ENCODE data around the gene MRPL53. TPM values are rescaled to one million over a fixed set of nuclear protein-coding genes. Genes with fewer than 3 reads are reported as not detected.

MRPL53 gene
- polyA plus RNA-seq, 1 donor, result 45.3 TPM

- no CpG with 5 or more reads among the region's 32 CpGs for WGBS (ENCODE audit: insufficient coverage, low lambda C conversion rate)
- peak; percentile 74 to 89 for DNase-seq
- Histone ChIP-seq H3K27ac (ENCODE audit: low read length) (peak overlapping the region; percentile 97), H3K4me3 (ENCODE audit: low read length) (peak overlapping the region; percentile 74), H3K4me1 (ENCODE audit: control insufficient read depth, insufficient read depth, low read length) (peaks cover 40% of the 10 kb centered on the region), H3K36me3 (ENCODE audit: control insufficient read depth, insufficient read depth, low read length) (peaks cover 16% of the 10 kb centered on the region), H3K9me3 (ENCODE audit: control insufficient read depth, low read depth, low read length) (peaks cover 9% of the 10 kb centered on the region), H3K27me3 (ENCODE audit: control insufficient read depth, insufficient read depth, low read length) (peaks cover 53% of the 10 kb centered on the region)
Observed at GRCh38 chr2:74502147-74502719, 29.8 kb upstream of the MRPL53 start.

DNA sequence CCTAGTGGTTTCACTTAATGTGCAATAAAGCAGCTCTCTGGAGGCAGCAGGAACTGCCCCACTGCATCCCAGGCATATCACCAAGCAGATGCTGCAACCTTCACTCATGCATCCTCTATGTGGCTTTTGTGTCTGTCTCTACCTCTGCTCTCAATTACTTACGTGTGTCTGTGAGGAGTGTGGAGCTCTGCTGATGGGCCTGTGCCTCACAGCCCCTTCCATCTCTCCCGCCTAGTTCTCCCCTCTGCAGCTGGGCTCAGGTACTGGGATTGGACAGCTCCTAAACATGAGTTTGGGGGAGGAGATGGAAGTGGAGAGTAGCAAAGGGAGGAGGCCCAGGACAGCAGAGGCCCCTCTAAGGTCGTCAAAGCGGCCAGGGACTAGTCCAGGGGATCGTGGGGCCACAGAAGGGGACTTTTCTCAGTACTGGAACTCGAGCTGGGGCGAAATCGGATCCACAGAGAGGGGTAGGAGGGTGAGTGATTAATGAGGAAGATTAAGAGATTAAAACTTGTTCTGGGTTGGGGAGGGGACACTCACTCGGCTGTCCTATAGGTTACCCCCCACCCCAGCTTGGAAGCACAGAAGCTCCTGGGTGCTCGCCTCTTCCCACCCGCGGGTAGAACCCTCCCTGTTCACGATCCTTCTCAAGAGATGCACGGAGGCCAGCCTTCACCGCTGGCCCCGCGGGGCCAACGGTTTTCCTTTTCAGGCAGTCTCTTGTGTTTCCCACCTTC, 29.0 kb upstream of the MRPL53 start:
- 40% methylated on average over 2 of the region's 18 CpGs for WGBS (ENCODE audit: insufficient coverage, low lambda C conversion rate)
- H3K27me3 ChIP-seq (ENCODE audit: control insufficient read depth, insufficient read depth, low read length), result peaks cover 54% of the 10 kb centered on the region
- peak overlapping the region; percentile 74 for H3K4me3 ChIP-seq (ENCODE audit: low read length)
- peak overlapping the region; percentile 97 for H3K27ac ChIP-seq (ENCODE audit: low read length)
- peaks cover 45% of the 10 kb centered on the region for H3K4me1 ChIP-seq (ENCODE audit: control insufficient read depth, insufficient read depth, low read length)
- H3K9me3 ChIP-seq (ENCODE audit: control insufficient read depth, low read depth, low read length), result peaks cover 9% of the 10 kb centered on the region
- H3K36me3 ChIP-seq (ENCODE audit: control insufficient read depth, insufficient read depth, low read length), result peaks cover 17% of the 10 kb centered on the region
- peak in 1 of 2 donors; percentile 43 for DNase-seq

GRCh38 chr2:74500578-74500946, 28.1 kb upstream of the MRPL53 start:
- peaks cover 44% of the 10 kb centered on the region for H3K4me1 ChIP-seq (ENCODE audit: control insufficient read depth, insufficient read depth, low read length)
- DNase-seq, result no peak

DNA sequence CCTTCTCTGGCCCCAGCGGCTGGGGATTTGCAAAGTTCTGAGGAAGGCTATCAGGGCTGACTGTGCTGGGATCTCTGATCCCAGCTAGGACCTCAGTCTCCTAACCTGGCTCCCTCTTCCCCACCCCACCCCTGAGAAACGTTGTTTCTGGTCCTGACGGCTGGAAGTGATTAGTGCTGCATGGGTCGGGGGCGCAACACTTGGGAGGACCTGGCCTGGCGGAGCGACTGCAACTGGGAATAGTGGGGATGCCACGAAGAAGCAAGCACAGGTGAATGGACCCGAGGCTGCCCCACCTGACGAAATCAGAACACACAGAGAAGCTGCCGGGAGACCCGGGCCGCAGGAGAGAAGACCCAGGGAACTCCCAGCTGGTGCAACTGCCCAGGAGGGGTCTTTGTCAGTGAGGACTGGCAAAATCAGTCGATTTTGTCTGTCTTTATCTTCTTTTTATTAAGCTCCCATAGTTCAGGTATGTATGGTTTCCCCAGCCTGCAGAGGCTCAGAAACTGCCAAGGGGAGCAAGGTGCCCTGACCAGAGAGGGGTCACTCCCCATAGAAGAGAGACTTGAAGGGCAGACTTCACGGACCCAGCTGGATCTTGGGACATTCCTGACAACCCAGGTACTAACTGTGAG, 27.6 kb upstream of the MRPL53 start:
- no peak for DNase-seq
- peaks cover 9% of the 10 kb centered on the region for H3K36me3 ChIP-seq (ENCODE audit: control insufficient read depth, insufficient read depth, low read length)
- H3K27me3 ChIP-seq (ENCODE audit: control insufficient read depth, insufficient read depth, low read length), result peaks cover 54% of the 10 kb centered on the region
- H3K4me1 ChIP-seq (ENCODE audit: control insufficient read depth, insufficient read depth, low read length), result peaks cover 41% of the 10 kb centered on the region
- WGBS (ENCODE audit: insufficient coverage, low lambda C conversion rate), result 40% methylated on average over 1 of the region's 15 CpGs
- H3K9me3 ChIP-seq (ENCODE audit: control insufficient read depth, low read depth, low read length), result peaks cover 9% of the 10 kb centered on the region
- H3K4me3 ChIP-seq (ENCODE audit: low read length), result peak overlapping the region; percentile 74
- H3K27ac ChIP-seq (ENCODE audit: low read length), result peak overlapping the region; percentile 97

More at GRCh38 chr2:74500578-74500946, 28.1 kb upstream of the MRPL53 start:
- H3K27ac ChIP-seq (ENCODE audit: low read length), result peak overlapping the region; percentile 97
- peaks cover 54% of the 10 kb centered on the region for H3K27me3 ChIP-seq (ENCODE audit: control insufficient read depth, insufficient read depth, low read length)
- peak overlapping the region; percentile 74 for H3K4me3 ChIP-seq (ENCODE audit: low read length)
- H3K36me3 ChIP-seq (ENCODE audit: control insufficient read depth, insufficient read depth, low read length), result peaks cover 12% of the 10 kb centered on the region
- H3K9me3 ChIP-seq (ENCODE audit: control insufficient read depth, low read depth, low read length), result peaks cover 9% of the 10 kb centered on the region

DNA sequence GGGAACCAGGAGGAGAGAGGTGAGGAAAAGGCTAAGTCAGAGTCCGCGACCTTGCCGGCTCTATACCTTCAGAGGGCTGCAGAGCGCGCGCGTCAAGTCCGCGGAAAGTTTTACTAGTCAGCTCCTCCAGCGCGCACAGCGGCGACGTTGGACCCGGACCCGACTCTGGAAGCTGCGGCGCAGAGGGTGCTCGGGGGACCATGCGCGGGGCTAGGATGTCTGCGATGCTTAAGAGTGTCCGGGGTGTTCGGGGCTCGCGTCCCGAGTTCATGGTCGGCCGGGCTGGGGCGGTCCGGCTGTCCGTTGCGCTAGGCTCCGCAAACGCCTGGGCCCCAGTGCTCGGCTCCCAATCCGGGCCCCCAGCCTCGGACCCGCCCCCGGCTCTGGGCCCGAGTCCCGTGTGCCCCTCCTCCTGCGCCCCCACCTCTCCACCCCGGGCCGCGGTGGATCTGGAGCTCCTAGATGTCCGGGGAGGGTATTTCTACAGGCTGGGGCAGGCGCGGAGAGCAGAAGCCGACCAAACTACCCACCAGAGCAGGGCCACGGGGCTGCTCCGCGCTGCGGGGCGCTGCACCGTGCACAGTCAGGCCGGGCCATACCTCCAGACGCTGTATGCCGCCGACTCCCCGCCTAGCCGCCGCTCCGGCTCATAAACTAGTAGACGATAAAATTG, 26.9 kb upstream of the MRPL53 start, which contains the start of gene LBX2:
Gene LBX2 (minus strand): TSS at position 337 of the 673 bp plus-strand sequence. CDS start 66 bp downstream, at position 271.
- WGBS (ENCODE audit: insufficient coverage, low lambda C conversion rate), result no CpG with 5 or more reads among the region's 65 CpGs
- H3K27me3 ChIP-seq (ENCODE audit: control insufficient read depth, insufficient read depth, low read length), result peaks cover 54% of the 10 kb centered on the region
- H3K9me3 ChIP-seq (ENCODE audit: control insufficient read depth, low read depth, low read length), result peaks cover 9% of the 10 kb centered on the region
- H3K4me3 ChIP-seq (ENCODE audit: low read length), result peak within 1 kb of the TSS; percentile 74
- peaks cover 37% of the 10 kb centered on the region for H3K4me1 ChIP-seq (ENCODE audit: control insufficient read depth, insufficient read depth, low read length)
- DNase-seq, result peak in 1 of 2 donors; percentile 81
- peak within 1 kb of the TSS; percentile 97 for H3K27ac ChIP-seq (ENCODE audit: low read length)
- peaks cover 5% of the 10 kb centered on the region for H3K36me3 ChIP-seq (ENCODE audit: control insufficient read depth, insufficient read depth, low read length)

DNA sequence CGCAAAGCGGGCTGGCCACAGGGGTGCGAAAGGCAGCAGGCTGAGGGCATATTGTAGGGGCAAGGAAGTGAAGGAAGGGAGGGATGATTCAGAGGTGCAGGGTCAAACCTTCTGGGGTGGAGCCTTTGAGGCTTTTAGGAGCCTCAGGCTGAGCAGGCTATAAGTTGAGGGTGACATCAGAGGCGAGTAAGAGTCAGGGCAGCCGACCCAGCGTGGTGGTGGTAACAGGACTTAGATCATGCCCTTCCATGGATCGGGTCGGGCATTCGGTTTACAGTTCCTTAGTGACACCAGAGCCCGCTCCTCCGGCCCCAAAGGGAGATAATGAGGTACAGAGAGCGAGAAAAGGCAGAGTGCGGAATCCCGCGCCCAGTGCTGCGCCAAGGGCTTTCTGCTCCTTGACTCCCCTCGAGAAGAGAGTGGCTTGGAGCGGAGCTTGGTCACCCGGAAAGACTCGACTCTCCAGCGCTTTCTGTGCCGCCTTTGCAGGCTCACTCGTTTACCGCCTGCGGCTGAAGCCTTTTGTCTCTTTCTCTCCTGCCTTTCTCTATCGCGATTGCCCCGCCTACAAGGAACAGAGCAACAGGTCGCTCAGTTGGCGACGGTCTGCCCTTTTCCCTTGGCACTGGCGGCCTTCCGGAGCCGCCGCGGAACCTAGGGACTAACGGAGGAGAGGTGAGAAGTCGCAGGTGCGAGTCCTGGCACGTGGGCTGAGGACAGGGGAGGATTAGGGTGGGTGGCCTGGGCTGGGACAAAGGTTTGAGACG, 26.2 kb upstream of the MRPL53 start:
- peaks cover 9% of the 10 kb centered on the region for H3K9me3 ChIP-seq (ENCODE audit: control insufficient read depth, low read depth, low read length)
- peak in 1 of 2 donors; percentile 71 for DNase-seq
- H3K36me3 ChIP-seq (ENCODE audit: control insufficient read depth, insufficient read depth, low read length), result peaks cover 12% of the 10 kb centered on the region
- H3K27ac ChIP-seq (ENCODE audit: low read length), result peak overlapping the region; percentile 97
- no CpG with 5 or more reads among the region's 41 CpGs for WGBS (ENCODE audit: insufficient coverage, low lambda C conversion rate)
- peaks cover 54% of the 10 kb centered on the region for H3K27me3 ChIP-seq (ENCODE audit: control insufficient read depth, insufficient read depth, low read length)
- peaks cover 33% of the 10 kb centered on the region for H3K4me1 ChIP-seq (ENCODE audit: control insufficient read depth, insufficient read depth, low read length)
- H3K4me3 ChIP-seq (ENCODE audit: low read length), result peak overlapping the region; percentile 74

DNA sequence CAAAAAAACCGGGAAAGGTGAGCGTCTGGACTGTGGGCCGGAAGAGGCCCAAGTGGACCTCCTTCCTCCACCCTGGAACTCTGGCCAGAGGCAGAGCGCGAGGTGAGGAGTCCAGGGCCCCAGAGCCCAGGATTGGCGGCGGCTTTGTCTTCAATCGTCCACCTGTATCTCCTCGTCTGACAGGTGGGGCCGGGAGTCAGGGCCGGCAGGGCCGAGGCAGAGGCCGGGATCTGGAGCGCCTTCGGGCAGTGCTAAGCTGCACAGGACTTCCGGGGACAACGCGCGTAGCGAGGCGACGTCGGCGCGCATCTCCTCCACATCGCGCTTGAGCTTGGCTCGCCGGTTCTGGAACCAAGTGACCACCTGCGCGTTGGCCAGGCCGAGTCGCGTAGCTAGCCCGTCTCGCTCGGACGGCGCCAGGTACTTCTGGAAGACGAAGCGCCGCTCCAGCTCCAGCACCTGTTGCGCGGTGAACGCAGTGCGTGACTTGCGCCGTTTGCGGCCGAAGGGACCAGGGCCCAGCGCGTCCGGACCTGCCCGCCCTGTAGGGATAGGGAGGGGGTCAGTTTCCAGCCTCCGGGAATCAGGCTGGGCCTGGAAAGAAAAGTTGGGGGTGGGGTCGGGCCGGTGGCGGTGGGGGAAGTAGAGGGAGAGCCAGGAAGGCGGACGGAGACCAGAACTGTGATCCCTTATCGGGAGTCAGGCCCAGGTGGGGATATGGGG, 25.5 kb upstream of the MRPL53 start:
- no CpG with 5 or more reads among the region's 61 CpGs for WGBS (ENCODE audit: insufficient coverage, low lambda C conversion rate)

GRCh38 chr2:74496997-74497776, 24.7 kb upstream of the MRPL53 start:
- peak overlapping the region; percentile 97 for H3K27ac ChIP-seq (ENCODE audit: low read length)
- peak overlapping the region; percentile 74 for H3K4me3 ChIP-seq (ENCODE audit: low read length)
- DNase-seq, result peak in 1 of 2 donors; percentile 73

More for the DNA sequence above, 25.5 kb upstream of the MRPL53 start:
- Histone ChIP-seq H3K27me3 (ENCODE audit: control insufficient read depth, insufficient read depth, low read length) (peaks cover 52% of the 10 kb centered on the region), H3K4me3 (ENCODE audit: low read length) (peak overlapping the region; percentile 74), H3K36me3 (ENCODE audit: control insufficient read depth, insufficient read depth, low read length) (peaks cover 19% of the 10 kb centered on the region), H3K27ac (ENCODE audit: low read length) (peak overlapping the region; percentile 97), H3K4me1 (ENCODE audit: control insufficient read depth, insufficient read depth, low read length) (peaks cover 37% of the 10 kb centered on the region), H3K9me3 (ENCODE audit: control insufficient read depth, low read depth, low read length) (peaks cover 7% of the 10 kb centered on the region)
- peak in 1 of 2 donors; percentile 72 for DNase-seq

GRCh38 chr2:74495440-74495839, 23.0 kb upstream of the MRPL53 start:
- H3K9me3 ChIP-seq (ENCODE audit: control insufficient read depth, low read depth, low read length), result peaks cover 6% of the 10 kb centered on the region
- H3K27ac ChIP-seq (ENCODE audit: low read length), result no peak overlapping the region
- no peak overlapping the region for H3K4me3 ChIP-seq (ENCODE audit: low read length)
- peaks cover 43% of the 10 kb centered on the region for H3K36me3 ChIP-seq (ENCODE audit: control insufficient read depth, insufficient read depth, low read length)
- peaks cover 58% of the 10 kb centered on the region for H3K4me1 ChIP-seq (ENCODE audit: control insufficient read depth, insufficient read depth, low read length)
- no peak for DNase-seq
- H3K27me3 ChIP-seq (ENCODE audit: control insufficient read depth, insufficient read depth, low read length), result peaks cover 33% of the 10 kb centered on the region
- no CpG with 5 or more reads among the region's 1 CpG for WGBS (ENCODE audit: insufficient coverage, low lambda C conversion rate)

More at GRCh38 chr2:74496997-74497776, 24.7 kb upstream of the MRPL53 start:
- peaks cover 45% of the 10 kb centered on the region for H3K4me1 ChIP-seq (ENCODE audit: control insufficient read depth, insufficient read depth, low read length)
- no CpG with 5 or more reads among the region's 19 CpGs for WGBS (ENCODE audit: insufficient coverage, low lambda C conversion rate)
- peaks cover 44% of the 10 kb centered on the region for H3K27me3 ChIP-seq (ENCODE audit: control insufficient read depth, insufficient read depth, low read length)
- H3K9me3 ChIP-seq (ENCODE audit: control insufficient read depth, low read depth, low read length), result peaks cover 6% of the 10 kb centered on the region
- peaks cover 27% of the 10 kb centered on the region for H3K36me3 ChIP-seq (ENCODE audit: control insufficient read depth, insufficient read depth, low read length)

Measured in large intestine (tissue), 3 donors.